ENCODE results near the gene SULT1C4. TPM values are rescaled to one million over a fixed set of nuclear protein-coding genes. Genes with fewer than 3 reads are reported as not detected.

The SULT1C4 gene
- total RNA-seq, 1 experiment from 2014 or later = 0.96 TPM

DNA sequence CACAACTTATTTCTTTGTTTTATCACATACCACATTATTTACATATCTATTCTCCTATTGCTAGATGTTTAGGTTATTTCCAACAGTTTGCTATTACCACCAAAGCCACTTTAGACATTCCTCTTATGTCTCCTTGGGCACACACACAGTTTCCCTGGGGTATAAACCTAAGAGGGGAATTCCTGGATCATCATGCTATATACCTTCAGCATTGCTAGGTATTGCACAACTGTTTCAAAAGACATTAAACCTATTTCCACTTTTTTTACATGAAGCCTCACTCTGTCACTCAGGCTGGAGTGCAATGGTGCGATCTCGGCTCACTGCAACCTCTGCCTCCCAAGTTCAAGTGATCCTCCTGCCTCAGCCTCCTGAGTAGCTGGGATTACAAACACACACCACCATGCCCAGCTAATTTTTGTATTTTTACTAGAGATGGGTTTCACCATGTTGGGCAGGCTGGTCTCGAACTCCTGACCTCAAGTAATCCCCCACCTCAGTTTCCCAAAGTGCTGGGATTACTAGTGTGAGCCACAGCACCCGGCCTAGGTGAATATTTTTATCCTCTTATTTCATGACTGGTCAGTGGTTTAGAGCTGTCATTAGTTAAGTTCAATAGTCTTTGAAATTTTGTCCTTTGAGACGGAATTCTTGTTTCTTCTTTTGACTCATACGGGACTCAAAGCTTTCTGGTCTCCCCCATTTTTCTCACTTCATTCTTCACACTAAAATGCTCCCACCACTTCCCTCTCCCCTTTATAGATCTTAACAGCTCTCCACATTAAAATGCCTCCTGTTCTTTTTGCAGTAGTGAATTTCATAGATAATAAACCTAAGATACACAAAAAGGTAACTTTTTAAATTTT lies 30.3 kb downstream of the SULT1C4 start:
- Histone ChIP-seq H3K18ac (ENCODE audit: insufficient read length, low read depth, low read length) (no peak overlapping the region), H3K9me3 (ENCODE audit: control insufficient read depth, low read depth, low read length) (peaks cover 4% of the 10 kb centered on the region), H3K23me2 (ENCODE audit: insufficient read length, low read depth, low read length, poor library complexity, severe bottlenecking) (no peaks in the 10 kb centered on the region), H3K14ac (ENCODE audit: insufficient read depth, low read length) (no peak overlapping the region), H2BK5ac (ENCODE audit: insufficient read length, low read length) (no peak overlapping the region), H2BK120ac (ENCODE audit: low read depth, low read length, poor library complexity, severe bottlenecking) (no peak overlapping the region), H3K27ac (ENCODE audit: insufficient read length, low read depth, low read length) (no peak overlapping the region), H3K27me3 (ENCODE audit: insufficient read depth, low read length) (no peaks in the 10 kb centered on the region), H3T11ph (ENCODE audit: low read length) (no peak overlapping the region), H4K91ac (ENCODE audit: insufficient read length, low read depth, low read length) (no peak overlapping the region), H3K23ac (ENCODE audit: insufficient read length, low read depth, low read length) (no peak overlapping the region), H2BK12ac (ENCODE audit: insufficient read length, low read depth, low read length) (no peak overlapping the region), H2BK15ac (ENCODE audit: low read depth, low read length) (no peak overlapping the region), H3K4me2 (ENCODE audit: insufficient read depth, insufficient read length, low read length) (no peak overlapping the region), H4K20me1 (ENCODE audit: control insufficient read depth, insufficient read depth, insufficient read length) (no peaks in the 10 kb centered on the region), H3K4ac (ENCODE audit: low read depth, low read length) (no peak overlapping the region), H2AFZ (ENCODE audit: low read length) (no peak overlapping the region), H2BK20ac (ENCODE audit: low read depth, low read length, poor library complexity, severe bottlenecking) (no peak overlapping the region), H3K79me2 (ENCODE audit: insufficient read depth, low read length) (no peaks in the 10 kb centered on the region), H3K4me1 (ENCODE audit: insufficient read depth, low read length) (no peaks in the 10 kb centered on the region; the same call in 1 of the 2 replicates), H4K5ac (ENCODE audit: insufficient read length, low read depth, low read length) (no peak overlapping the region), H4K8ac (replicated peaks; ENCODE audit: insufficient read length, low read depth, low read length) (no peak overlapping the region), H3K79me1 (ENCODE audit: insufficient read depth, low read depth, low read length, poor library complexity, severe bottlenecking) (no peaks in the 10 kb centered on the region), H2AK5ac (ENCODE audit: insufficient read length, low read length) (no peak overlapping the region), H3K56ac (ENCODE audit: insufficient read length, low read depth, low read length) (no peak overlapping the region), H3K9ac (ENCODE audit: extremely low read depth, insufficient read length, low read length) (no peak overlapping the region)
- Mint-ChIP-seq H3K27ac (no peak overlapping the region), H3K36me3 (ENCODE audit: insufficient read depth in 1 of 3, low read depth in 3 of 3) (peaks cover 17 to 25% (median 24%) of the 10 kb centered on the region in 3 experiments), H3K4me1 (peaks cover 9 to 14% of the 10 kb centered on the region in 2 experiments), H3K4me3 (no peak overlapping the region), H3K27me3 (ENCODE audit: low read depth) (no peaks in the 10 kb centered on the region), H3K9me3 (peaks cover 15 to 26% of the 10 kb centered on the region in 2 experiments)
- no CpG with 5 or more reads among the region's 6 CpGs for WGBS (ENCODE audit: extremely low coverage, insufficient read length, low lambda C conversion rate)
- DNase-seq = no peak
- TF ChIP-seq, protein P1, sequence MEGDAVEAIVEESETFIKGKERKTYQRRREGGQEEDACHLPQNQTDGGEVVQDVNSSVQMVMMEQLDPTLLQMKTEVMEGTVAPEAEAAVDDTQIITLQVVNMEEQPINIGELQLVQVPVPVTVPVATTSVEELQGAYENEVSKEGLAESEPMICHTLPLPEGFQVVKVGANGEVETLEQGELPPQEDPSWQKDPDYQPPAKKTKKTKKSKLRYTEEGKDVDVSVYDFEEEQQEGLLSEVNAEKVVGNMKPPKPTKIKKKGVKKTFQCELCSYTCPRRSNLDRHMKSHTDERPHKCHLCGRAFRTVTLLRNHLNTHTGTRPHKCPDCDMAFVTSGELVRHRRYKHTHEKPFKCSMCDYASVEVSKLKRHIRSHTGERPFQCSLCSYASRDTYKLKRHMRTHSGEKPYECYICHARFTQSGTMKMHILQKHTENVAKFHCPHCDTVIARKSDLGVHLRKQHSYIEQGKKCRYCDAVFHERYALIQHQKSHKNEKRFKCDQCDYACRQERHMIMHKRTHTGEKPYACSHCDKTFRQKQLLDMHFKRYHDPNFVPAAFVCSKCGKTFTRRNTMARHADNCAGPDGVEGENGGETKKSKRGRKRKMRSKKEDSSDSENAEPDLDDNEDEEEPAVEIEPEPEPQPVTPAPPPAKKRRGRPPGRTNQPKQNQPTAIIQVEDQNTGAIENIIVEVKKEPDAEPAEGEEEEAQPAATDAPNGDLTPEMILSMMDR (conservative IDR thresholded peaks at IDR 0.05) = no peak

Measured in H9 (cell line).